AML-193 (cell line): ENCODE measurements around the gene ROPN1.
"Not testable (repeated sequence)": the region's sequence is repeated elsewhere in the genome, so short reads cannot be mapped to it uniquely, and the experiment has no call there.

ENCODE experiments used
- DNase-seq, 2 experiments: peaks; one replicate each; lab custom pipeline; 2025; lab: John Stamatoyannopoulos, UW

Gene ROPN1

DNA sequence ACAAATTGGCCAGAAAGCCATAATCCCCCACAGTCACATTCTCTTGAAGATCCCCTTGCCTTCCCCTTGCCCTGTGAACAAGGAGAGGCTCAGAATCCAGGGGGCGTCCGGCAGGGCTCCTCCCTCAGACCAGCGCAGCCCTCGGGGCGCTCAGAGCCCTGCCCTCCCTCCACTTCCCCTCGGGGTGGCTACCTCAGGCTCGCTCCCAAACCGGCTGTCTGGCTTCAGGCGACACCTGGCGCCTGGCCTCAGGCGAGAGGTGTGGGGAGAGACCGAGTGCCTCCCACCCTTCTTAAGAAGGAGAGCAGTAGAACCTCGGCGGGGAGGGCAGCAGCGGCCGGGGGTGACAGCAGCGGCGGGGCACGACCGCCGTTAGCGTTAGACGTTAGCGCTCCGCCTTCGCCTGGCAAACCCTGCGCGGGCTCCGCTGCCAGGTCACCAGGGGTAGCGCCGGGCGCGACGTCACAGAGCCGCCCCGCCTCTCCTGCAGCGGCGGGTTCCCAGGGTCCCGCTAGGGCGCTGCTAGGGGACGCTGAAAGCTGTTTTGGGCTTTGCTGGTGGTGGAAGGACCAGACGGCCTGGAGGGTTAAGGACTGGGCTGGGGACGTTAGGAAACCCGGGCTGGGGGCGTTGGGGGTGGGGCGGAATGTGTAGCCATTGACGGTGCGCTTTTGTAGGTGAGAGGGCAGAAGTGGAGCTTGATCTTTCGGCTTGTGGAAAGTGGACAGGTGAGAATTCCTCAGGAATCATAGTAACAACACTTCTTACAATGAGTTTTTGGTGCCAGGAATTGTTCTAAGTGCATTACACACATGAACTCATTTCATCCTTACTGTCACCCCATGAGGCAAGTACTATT lies at the start of gene ROPN1:
ROPN1 (minus strand) TSS at position 395 of the 859 bp plus-strand sequence. CDS start 11,643 bp downstream, outside the sequence.
- not testable (repeated sequence) for DNase-seq

DNA sequence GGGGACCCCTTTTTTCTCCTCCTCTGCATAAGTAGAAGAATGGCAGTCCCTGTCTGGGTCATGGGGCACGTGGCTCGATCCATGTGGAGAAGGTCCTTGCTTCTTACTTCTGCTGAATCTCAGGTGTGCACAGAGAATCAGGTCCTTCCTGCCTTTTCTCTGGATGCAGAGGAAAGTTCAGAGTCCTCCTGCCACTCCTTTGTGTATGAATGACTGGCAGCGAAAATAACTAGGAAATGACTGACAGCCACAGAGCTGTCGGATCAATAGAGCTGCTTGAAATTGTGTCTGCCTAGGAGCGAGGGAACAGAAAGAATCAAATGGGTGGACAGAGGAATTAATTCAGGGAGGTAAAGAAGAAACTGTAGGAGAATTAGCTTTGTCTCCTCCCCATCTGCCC lies 49.6 kb upstream of the ROPN1 start:
- no peak for DNase-seq

DNA sequence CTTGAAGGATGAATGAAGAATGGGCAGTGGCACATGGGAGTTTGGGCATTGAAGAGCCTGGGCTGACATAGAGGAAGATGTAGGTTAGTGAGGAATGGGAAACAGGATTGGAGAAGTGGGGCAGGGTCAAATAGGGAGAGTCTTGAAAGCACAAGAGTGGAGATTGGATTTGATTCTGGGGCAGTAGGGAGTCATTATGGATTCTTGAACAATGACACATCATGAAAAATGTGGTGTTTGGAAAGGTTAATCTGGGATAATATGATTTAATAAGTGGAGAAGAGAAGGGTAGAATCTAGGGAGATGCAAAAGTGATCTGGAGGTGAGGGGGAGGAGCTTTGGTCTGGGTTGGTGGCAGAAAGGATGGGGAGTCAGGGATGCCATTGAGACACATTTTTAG lies 45.4 kb upstream of the ROPN1 start:
- no peak for DNase-seq

DNA sequence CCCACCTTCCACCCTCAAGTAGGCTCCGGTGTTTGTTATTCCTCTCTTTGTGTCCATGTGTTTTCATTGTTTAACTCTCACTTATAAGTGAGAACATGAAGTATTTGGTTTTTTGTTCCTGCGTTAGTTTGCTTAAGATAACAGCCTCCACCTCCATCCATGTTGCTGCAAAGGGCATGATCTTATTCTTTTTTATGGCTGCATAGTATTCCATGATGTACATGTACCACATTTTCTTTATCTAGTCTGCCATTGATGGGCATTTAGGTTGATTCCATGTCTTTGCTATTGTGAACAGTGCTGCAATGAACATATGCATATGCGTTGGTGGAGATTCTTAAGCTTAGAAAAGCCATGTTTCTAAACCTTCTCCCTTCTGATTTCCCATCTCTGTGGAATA lies 44.3 kb upstream of the ROPN1 start:
- DNase-seq: not testable (repeated sequence)

DNA sequence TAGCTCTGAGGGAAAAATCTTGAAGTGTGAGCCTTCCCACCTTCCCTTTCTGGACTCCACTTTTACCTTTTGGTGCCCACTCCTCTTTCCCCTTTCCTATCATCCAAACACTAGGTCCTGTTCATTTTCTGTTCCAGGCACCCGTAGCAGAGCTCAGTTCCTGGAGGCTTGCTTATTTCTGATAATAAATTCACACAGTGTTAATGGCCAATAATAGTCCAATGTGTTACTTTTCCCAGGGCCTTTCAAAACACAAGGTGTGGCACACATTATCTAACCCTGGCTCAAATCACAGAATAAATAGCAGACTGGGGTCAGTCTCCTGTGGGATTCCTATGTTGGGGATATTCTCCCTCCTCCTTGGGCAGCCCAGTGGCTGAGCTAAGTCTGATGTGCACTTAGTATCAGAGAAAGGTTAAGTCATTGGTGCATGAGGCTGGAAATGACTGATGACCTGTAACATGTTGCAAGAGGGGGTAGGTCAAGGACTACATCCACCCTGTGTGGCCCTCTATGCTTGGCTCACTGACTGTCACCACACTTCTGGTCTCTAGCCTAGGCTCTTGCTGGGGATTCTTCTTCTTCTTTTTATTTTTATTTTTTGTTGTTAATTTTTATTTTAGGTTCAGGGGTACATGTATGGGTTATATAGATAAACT lies 43.7 kb upstream of the ROPN1 start:
- DNase-seq: no peak

DNA sequence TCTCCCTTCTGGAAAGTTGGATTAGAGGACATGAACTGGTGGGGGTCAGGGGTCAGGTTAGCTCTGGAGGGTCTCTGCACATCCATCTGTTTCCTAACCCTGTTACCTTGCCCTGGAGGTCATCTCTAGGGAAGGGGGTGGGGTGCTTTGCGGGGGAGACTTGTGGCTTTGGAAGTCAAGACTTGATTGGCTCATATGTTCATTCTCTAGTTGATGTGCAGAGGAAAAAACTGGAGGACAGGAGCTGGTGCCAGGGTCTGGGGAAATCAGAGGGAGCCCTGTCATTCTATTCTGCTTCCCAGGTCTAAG lies 42.9 kb upstream of the ROPN1 start:
- no peak for DNase-seq

DNA sequence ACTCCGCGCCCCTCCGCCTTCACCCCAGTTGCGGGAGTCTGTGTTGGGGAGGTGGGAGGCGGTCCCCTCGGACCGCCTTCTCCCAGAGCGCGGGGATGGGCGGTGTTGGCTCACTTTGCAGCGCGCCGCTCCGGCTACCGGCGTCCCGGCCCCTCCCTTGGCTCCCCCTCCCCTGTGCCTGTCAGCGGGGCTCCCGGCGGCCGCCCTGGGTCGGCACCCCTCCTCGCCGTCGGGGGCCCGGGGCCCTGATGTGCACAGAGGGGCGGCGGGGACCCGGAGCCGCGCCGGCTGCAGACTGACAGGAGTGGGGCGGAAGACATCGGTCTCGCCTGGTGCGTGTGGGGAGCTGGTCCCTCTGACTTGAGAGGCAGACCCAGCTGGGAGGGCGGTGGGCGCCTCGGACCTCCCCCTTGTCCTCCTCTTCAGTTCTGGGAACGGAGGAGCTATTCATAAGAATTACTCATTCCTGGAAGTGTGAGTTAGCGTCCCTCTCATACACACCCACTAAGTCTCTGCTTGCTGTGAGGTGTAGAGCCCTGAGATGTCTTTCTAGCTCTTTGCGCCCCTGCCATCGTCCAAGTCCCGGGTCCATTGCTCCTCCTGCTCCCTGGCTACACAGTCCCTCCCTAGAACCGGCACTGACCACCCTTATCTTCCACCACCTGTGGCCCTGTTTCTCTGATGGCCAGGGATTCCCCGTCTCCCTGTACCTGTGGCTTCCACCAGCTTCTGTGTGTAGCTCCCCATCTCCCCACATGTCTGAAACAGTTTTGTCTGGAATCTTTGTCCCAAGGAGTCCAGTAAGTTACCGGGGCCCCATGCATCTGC lies 42.3 kb upstream of the ROPN1 start:
- DNase-seq: no peak

DNA sequence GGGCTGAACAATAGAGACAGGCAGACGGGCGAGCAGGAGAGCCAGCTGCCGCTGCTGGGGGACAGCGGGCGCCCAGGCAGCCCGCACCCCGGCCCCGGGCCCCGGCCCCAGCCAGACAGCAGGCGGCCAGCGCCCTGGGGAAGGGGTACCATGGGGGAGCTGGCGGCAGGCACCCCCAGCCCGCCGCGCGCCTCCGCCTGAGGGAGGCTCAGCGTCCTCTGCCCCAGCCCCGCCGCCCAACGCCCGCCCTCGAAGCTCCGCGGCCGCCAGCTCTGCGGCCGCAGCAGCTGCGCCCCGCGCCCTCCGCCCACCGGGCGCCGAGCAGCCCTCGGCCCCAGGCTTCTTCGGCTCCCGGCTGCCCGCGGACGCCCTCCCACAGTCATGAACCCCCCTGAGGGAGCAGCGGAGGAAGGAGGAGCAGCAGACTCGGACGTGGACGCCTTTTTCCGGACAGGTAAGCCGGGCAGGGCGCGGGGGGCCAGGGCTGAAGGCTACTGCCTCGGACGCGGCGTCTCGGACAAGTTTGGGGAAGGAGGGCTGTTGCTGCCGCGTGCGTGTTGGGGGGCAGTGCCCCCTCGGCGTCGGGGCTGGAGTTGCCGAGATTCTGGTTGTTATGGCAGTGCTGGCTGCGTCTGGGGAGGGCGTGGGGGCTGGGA lies 41.6 kb upstream of the ROPN1 start, which contains the start of gene KALRN:
KALRN (plus strand) TSS at position 10 of the 656 bp plus-strand sequence.
- DNase-seq: no peak

DNA sequence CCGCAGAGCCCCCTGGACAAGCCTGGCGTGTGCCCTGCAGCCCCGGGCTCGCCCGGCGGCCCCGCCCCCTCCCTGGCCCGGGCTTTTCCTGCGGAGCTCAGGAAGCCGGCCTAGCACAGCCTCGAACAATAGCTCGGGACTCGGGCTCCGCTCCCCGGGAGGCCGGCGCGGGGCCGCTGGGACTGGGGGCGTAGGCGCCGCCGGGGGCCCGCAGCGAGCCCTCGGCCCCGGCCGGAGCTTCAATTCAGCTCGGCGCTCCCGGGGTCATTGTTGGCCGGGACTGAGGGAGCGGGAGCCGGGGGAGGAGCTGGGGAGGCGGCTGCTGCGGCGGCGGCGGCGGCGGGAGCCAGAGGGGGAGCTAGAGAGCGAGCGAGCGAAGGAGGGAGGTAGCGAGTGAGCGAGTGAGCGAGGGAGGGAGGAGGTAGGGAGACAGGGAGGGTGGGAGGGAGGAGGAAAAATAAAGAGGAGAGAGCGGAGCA lies 41.0 kb upstream of the ROPN1 start:
- DNase-seq: no peak

DNA sequence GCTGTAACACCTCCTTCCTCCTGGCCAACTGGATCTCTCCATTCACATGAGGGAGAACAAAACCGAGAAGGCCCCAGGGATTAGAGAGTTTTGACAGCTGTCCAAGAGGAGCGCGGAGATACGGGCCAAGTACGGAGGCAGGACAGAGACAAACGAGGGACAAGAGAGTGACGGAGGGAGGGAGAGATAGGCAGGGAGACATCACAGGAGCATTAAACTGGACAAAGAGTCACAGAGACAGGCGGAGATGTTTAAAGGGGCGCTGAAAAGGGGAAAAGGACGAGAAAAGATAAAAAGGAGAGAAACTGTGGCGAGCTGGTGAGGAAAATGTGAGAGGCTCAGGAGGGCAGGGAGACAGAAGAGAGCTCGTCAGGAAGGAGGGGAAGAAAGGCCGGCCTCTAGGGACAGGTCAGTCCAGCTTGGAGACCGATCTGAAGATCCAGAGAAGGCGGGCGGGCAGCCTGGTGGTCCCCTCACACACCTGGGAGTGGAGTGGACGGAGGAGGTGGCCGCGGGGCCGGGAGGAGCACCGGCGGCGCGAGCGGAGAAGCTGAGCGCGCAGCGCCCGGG lies 40.5 kb upstream of the ROPN1 start:
- DNase-seq: no peak

DNA sequence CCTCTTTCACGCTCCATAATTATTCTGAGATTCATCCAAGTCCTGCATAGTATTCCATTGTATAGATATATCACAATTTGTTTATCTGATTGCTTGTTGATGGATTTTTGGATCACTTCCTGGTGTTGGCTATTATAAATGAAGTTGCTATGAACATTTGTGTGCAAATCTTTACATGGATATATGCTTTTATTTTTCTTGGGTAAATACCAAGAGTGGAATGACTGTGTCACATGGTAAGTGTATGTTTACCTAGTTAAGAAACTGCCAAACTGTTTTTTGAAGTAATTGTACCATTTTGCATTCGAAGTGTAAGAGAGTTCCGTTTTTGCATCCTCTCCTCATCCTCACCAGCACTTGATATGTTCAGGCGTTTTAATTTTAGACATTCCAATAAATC lies 34.6 kb upstream of the ROPN1 start:
- DNase-seq: no peak

DNA sequence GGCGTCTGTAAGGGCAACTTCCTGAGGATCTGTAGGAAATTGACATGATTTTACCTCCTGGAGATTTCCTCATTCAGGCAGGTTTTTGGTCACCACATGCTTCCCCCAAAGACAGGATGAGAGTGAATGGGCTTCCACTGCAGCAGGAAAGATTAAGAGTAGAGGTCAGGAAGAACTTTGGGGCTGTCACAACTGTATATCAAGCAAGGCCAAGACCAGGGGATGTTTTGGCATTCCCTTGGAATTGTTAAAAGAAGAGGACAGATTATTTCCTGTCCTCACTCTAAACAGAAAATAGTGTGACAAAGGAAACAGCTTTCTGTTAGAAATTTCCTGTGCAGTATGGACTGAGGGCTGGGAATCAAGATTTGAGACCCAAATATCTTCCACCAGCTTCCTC lies 31.6 kb upstream of the ROPN1 start:
- DNase-seq: not testable (repeated sequence)

DNA sequence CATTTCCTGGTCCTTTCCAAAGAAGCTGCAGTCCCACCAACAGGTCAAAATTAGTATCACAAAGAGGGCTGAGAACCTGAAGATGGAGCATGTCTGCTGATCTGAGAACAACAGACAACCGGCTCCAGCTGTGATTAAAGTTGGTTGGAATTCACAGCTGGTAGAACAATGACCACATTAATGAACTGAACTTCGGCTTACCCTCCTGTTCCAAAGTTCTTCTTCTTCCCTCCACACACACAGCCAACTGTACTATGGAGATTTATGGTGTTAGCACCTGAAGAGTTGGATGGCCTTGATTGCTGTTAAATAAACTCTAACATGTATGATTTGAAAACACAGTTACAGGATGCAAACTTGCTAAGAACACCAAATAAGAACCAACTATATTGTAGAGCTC lies 27.4 kb upstream of the ROPN1 start:
- no peak for DNase-seq

DNA sequence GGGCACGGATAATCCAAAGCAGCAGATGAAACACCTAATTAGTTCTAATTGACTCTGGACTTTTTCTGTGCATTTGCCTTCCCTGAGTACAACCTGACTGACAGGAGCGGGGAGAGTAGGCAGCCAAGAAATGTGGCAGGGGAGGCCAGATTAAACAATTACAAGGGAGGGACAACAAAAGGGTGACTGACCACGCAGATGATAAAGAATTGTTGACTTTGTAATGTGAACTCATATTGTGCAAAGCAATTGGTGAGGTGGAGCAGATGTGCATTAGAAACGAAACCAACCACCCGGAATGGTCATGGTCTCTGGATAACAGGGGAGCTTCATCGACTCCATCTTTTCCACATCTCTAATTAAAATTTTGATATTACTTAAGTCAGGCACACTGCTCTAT lies 25.6 kb upstream of the ROPN1 start:
- not testable (repeated sequence) for DNase-seq

DNA sequence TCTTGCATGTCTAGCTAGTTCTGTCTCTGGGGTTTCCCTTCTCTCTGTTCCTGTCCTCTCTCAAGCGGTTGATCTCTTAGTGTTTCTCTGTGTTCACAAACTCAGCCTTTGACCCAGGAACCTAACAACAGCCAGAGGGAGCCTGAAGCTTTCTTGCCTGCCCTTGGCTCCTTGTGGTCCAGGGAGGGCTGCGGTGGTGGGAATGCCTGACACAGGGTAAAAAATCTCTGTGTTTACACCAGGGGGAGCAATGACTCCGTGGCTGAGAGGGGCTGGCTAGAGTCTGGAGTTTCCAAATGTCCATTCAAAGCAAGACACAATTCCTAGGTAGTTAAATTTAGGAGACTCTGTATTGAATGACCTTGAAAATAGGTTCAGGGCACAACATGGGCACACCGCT lies 24.6 kb upstream of the ROPN1 start:
- not testable (repeated sequence) for DNase-seq

DNA sequence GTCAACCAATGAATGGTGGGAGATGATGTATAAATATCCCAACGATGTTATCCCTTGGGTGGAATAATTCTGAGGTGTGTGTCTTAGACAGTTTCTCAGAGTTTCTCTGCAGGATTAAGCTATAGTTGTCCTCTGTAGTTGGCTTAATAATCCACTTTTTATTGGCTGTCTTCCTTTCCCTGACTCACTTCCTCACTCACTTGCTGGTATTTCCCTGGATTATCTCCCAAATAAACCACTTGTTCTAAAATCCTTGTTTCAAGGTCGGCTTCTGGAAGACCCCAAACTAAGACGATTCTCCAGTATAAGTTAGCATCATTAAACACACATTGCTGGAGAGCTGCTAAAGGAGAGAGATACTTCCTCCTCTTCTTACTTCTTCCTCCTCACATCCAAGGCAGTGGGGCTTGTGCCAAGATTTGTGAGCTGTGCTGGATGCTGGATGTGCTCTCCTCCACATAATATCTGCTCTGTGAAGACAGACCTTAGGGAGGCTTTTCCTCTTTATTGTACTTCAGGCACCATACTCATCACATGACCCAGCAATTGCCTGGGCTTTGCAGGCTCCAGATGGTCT lies 22.5 kb upstream of the ROPN1 start:
- DNase-seq: no peak

DNA sequence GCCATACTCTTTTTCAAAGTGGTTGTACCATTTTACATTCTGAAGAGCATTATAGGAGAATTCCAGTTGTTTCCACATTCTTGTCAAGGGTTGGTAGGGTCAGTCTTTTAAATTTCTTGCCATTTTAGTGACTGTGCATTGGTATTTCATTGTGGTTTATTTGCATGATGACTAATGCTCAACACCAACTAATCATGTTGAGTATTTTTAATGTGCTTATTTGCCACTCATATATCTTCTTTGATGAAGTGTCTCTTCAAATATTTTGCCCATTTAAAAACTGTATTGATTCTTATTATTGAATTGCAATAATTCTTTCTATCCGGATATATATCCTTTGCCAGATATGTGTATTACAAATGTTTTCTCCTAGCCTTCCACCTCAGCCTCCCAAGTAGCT lies 16.4 kb upstream of the ROPN1 start:
- DNase-seq: not testable (repeated sequence)

DNA sequence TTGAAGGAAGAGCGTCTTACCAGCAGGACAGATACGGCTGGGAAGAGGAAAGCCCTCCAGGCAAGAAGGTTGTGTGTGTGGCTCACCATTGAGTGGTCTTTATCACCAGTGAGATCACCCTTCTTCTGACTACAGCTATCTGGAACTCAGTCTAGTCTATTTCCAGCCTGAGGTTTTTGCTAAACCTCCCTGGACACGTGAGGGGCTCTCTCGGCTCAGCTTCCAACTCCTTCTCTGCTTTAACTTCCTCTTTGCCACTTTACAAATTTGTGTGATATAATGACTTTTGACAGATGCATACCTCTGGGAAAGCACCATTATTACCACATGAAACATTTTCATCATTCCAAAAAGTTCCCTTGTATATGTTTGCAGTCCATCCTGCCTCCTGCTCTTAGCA lies 15.3 kb upstream of the ROPN1 start:
- no peak for DNase-seq

DNA sequence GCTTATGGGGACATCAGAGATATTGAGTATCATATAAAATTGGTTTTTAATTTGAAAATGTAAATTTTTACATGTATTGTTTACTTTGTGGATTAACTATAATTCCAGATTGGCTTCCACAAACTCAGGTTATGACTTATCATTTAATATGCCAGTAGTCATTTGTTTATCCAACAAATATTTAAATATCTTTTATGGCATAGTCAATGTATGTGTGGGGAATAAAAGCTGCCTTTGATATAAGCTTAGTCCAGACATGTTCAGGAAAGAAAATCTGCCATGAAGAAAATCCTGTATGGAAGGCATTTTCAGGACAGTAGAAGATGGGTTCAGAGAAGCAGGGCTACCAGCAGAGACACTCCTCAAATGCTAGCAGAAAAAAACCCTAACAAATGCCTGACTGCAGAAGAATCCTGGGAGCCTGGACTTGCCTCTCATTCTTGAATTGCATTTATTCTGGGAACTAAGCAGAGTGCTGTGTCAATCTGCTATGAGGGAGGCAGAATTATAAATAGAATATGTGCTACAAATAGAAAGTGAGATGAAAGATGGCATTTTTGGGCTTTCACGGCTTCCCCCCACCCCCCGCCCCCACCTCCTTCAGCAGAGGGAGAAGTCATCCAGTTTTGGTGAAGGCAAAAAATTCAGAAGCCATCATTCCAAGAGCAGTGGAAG lies 10.6 kb upstream of the ROPN1 start:
- DNase-seq: not testable (repeated sequence)

DNA sequence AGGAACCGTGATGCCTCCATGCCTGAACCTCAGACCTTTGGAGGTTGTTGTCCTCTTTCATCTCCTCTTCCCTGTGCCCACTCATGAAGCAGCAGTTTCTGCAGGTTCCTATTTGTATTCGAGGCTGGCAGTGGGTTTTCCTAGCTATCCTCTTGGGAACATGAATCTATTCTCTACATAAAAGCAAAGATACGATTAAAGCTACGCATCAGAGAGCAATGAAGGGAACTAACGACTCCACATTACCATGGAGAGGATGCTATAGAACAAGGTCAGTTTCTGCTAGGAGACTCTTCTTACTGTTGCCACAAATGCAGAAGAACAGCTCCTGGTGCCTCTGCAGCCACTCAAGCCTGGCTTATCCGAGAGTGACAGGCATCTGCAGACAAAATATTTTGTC lies 9.4 kb upstream of the ROPN1 start:
- not testable (repeated sequence) for DNase-seq

DNA sequence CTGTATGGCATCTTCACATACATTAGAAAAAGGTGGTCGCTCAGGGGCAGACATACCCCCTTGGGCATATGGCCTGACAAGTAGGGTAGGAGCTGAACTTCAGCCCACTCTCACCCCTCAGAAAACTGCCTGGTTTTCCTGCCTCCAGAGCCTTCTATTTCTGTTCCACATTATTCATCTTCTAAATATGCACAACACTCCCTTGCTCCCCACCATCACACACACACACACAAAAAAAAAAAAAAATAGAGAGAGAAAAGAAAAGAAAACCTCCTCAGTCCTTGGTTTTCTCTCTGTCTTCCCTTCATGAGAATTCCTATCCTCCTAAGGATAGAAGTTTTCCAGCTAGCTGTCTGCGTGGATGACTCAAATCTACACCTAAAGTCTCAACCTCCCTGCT lies 5.6 kb upstream of the ROPN1 start:
- DNase-seq: no peak
